Panc1 (cell line): ENCODE data around the gene PIK3CD.

Experiments used
- POLR2AphosphoS5 ChIP-seq: IDR thresholded peaks from 2 replicates; pipeline ENCODE4 v1.6.1; 2012; ENCODE audit warnings: mild to moderate bottlenecking, low read depth, low read length, moderate library complexity
- TF ChIP-seq, protein P1 (sequence below): fragments of 450-650 bp; IDR thresholded peaks from 2 replicates; pipeline ENCODE4 v1.5.1; 2017; ENCODE audit warnings: mild to moderate bottlenecking

DNA sequence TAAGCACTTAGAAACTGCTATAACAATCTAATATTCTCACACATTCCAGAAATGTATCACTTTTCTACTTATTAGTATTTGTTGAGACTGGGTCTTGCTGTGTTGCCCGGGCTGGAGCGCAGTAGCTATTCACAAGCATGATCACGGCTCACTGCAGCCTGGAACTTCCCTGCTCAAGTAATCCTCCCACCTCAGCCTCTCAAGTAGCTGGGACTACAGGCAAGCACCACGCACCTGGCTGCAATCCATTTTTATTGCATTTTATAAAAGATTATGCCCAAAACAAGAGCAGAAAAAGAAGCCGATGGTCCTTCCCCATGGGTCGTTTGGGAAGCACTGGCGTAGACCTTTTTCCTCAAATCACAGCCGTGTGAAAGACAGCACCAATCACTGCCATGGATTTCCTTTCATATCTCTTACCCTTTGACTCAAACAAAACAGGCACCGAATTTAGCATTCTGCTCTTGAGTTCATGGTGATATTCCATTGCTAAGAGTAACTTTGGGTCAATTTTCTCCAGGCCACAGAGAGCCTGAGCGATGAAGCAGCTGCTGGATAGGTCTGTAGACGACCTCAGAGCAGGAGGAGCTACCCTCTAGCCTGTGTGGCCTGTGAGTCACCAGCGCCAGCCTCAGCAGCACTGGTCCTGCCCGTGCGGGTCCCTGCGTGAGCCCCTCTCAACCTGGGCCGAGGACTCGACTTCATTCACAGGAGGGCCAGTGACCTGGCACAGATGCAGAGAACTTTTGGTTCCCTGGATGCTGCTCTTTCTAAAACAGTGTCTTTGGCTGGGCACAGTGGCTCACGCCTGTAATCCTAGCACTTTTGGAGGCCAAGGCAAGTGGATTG lies 80.8 kb downstream of the PIK3CD start:
- TF ChIP-seq, protein P1, sequence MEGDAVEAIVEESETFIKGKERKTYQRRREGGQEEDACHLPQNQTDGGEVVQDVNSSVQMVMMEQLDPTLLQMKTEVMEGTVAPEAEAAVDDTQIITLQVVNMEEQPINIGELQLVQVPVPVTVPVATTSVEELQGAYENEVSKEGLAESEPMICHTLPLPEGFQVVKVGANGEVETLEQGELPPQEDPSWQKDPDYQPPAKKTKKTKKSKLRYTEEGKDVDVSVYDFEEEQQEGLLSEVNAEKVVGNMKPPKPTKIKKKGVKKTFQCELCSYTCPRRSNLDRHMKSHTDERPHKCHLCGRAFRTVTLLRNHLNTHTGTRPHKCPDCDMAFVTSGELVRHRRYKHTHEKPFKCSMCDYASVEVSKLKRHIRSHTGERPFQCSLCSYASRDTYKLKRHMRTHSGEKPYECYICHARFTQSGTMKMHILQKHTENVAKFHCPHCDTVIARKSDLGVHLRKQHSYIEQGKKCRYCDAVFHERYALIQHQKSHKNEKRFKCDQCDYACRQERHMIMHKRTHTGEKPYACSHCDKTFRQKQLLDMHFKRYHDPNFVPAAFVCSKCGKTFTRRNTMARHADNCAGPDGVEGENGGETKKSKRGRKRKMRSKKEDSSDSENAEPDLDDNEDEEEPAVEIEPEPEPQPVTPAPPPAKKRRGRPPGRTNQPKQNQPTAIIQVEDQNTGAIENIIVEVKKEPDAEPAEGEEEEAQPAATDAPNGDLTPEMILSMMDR, result no peak
- TF ChIP-seq POLR2AphosphoS5, result no peak
